ENCODE results near the gene RGCC.

DNA sequence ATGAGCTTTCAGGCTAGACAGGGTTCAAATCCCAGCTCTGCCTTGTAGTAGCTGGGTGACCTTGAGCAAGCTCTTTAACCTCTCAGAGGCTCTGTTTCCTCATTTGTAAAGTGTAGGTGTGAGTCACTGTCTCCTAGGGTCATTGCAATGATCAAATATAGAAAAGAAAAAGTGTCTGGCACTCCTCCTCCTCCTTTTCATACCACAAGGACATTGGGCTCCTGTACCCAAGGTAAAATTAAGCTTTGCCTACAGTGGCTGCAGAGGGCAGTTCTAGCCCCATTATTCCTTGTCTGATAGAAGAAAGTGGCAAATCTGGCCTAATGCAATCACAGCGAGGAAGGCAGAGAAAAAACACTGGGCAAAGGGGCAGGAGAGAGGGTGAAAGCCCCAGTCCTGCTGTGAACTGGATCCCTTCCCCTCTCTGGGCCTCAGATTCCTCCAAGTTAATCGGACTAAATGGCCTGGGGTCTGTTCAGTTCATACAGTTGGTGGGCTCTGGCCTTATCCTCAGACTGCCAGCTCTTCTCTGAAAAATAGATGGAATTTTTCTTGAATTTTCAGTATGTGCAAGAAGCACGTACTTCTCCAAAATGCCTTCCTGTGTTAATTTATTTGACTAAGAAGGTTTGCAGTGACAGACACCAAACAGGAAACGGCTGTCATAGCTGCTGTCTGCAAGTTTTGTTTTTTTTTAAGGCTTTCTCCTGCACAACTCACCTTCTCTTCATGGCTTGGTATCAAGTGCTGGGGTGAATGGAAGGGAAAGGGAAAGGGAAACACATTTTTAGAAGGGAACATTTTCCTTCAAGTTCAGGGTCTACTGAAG is 35.3 kb downstream of the RGCC start:
- TF ChIP-seq ZNF223 (tag by site-specific recombination; IDR thresholded peaks at IDR 0.05) (no peak), ZNF660 (tag by site-specific recombination; IDR thresholded peaks at IDR 0.05) (no peak), TCF7L2 (IDR thresholded peaks at IDR 0.05; ENCODE audit: borderline replicate concordance, low read depth, low read length) (no peak), ZBTB17 (tag by site-specific recombination; IDR thresholded peaks at IDR 0.05) (no peak), ZNF677 (tag by site-specific recombination; IDR thresholded peaks at IDR 0.05) (no peak), CTCF (tag by site-specific recombination; IDR thresholded peaks at IDR 0.05) (no peak), ZNF211 (tag by site-specific recombination; IDR thresholded peaks at IDR 0.05; ENCODE audit: low read depth) (no peak)
- TF ChIP-seq, protein P1, sequence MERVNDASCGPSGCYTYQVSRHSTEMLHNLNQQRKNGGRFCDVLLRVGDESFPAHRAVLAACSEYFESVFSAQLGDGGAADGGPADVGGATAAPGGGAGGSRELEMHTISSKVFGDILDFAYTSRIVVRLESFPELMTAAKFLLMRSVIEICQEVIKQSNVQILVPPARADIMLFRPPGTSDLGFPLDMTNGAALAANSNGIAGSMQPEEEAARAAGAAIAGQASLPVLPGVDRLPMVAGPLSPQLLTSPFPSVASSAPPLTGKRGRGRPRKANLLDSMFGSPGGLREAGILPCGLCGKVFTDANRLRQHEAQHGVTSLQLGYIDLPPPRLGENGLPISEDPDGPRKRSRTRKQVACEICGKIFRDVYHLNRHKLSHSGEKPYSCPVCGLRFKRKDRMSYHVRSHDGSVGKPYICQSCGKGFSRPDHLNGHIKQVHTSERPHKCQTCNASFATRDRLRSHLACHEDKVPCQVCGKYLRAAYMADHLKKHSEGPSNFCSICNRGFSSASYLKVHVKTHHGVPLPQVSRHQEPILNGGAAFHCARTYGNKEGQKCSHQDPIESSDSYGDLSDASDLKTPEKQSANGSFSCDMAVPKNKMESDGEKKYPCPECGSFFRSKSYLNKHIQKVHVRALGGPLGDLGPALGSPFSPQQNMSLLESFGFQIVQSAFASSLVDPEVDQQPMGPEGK (tag by site-specific recombination; IDR thresholded peaks at IDR 0.05): no peak

All from HEK293 (cell line).